Activated CD4-positive, CD25-positive, alpha-beta regulatory T cell treated with anti-CD3 and anti-CD28 coated beads, Interleukin-2, amount 50 U/mL, for 16 hours (primary cell): ENCODE measurements around the gene ADARB2.

Experiments
- DNase-seq: peaks from one replicate; pipeline ENCODE4 v3.0.0-alpha.2; 2020; ENCODE audit warnings: low read depth, low spot score

The ADARB2 gene

DNA sequence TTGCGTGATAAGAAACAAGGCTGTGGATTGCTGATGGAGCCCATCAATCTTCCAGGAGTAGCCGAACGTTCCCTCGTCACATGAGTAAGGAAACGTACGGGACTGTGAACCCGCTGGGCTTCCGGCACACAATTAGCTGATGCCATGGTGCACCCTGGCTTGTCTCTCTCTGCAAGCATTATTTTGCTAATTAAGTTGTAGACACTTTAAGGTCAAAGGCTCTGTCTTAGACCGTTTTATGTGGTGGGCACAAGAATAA, 50.9 kb downstream of the ADARB2 start:
- no peak for DNase-seq

DNA sequence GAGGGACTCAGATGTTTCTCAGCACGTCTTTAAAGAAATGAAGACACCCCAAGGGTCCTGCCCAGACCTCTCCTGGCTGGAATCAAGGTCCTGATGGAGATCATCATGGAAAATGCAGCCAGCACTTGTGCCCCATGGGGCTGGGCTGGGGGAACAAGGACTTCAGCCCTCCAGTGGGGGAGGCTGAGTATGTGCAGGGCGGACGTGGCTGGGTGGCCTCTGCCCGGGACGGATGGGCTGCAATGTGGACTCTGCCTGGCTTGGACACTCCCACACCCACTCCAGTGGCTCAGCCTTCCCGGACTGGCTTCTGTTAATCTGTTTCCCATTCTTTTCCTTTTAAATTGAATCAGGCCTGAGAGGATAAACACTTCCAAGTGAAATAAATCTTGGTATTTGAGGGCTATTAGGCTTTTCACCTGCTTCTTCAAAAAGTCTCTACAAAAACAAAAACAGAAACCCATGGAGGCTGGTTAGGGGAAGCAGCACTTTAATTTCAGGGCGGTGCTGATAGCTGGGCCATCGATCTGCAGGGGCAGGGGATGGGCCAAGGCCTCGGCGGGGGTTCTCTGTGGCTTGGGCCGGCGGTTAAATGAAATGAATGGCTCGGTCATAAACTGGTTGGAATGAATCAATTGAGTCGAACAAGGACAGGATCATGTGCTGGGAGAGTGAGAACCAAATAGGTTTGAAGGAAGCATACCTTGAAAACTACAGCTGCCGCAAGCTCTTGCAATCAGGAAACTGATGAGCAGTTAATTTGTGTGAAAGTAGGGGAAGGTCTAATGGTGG, 51.4 kb downstream of the ADARB2 start:
- no peak for DNase-seq

DNA sequence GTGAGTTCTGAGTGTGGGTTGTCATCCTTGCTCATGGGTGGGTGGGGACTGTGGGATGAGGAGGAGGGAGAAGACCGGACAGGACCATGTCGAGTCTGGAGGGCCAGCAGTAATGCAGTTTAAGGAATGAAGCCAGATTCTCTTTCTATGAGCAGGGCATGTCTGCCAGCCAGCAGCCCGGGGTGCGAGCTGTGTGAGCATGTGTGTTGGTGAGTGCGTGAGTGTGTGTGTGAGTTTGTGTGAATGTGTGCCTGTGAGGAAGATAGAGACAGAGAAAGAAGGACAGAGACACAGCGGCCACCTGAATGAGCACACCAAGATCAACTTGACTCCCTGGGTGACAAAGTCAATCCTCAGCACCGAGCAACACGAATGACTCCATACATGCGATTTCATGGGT, 52.3 kb downstream of the ADARB2 start:
- DNase-seq, result no peak

DNA sequence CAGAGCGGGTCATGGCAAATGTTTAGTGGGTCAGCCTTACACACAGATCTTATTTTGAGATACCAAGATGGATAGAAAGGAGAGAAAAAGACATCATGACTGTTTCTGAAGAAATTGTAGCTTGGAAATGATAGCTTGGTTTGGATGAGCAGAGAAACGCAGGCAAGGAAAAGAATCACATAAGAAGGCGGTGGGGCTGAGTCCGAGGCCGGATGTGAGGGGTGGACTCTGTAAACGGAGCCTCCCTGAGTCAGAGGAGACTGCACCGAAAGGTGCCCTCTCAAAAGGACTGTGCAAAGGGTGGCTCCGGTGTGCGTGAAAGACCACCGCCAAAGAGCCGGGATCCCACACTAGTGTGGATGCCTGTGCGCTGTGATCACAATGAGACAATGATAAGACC, 53.7 kb downstream of the ADARB2 start:
- DNase-seq, result no peak

DNA sequence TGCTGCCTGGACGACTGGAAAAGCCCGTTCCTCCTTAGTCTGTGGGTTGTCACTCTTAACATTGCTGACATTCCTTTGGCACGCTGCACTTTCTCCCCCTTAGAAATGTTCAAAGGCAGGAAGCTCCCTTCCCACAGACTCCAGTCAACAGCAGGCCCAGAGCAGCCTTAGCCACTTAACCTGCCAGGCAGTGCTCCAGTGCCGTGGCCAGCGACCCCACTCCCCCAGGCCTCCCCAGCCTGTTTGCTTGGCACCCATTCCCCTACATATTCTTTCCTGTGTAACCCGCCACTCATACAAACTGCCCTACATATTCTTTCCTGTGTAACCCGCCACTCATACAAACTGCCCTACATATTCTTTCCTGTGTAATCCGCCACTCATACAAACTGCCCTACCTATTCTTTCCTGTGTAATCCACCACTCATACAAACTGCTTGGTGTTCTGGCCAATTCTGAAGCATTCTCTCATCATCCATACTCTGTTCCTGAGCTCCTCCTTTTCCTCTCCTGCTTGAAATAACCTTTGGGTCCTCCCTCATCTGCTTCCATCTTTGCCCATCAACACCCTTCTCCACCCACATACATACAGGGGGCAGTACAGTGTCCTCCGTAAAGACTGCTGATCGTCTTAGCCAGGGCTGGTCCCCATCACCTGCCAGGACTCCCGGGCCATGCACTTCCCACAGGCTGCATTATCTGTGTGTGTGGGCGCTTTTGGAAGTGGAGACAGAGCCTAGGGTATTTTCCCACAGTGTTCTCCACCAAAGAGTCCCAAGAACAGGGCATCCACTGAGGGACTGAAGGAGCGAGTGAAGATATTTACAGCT, 57.3 kb downstream of the ADARB2 start:
- no peak for DNase-seq

DNA sequence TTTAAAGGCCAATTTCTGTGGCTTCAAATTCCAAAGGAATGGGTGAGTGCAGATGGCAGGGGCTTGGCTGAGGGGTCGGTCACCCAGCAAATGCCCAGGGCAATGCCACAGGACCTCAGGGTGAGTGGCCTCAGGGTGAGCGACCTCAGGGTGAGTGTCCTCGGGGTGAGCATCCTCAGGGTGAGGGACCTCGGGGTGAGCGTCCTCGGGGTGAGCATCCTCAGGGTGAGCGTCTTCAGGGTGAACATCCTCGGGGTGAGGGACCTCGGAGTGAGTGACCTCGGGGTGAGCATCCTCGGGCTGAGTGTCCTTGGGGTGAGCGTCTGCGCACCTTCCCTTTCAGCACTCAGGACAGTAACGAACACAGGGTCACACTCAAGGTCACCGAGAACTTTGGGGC, 59.2 kb downstream of the ADARB2 start:
- DNase-seq, result no peak

DNA sequence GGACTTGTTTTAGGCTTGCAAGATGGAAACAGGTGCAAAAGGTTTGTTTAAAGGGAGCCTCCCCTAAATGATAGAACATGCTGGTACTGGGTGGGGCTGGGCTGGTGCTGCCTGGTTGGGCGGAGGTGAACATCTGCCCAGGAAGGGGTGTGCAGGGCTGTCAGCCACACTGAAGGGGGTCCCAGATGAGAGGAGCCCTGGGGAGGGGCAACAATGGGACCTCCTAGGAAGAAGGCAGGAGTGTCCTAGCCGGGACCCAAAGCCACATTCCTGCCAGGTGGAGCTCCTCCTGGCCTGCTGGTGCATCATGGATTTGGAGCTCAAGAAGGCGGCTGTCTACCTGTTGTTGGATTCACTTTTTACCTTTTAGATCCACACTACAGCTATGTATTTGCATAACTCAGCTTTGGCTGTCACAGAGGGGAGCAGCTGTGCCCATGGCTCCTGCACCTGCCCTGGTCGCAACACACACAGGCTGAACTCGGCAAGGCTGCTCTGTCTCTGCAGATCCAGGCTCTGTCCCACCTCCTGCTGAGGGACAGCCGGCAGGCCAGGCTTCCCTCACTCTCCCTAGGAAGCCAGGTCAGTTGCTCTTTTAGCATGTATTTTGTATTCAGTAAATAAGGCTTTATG, 59.9 kb downstream of the ADARB2 start:
- DNase-seq, result no peak

DNA sequence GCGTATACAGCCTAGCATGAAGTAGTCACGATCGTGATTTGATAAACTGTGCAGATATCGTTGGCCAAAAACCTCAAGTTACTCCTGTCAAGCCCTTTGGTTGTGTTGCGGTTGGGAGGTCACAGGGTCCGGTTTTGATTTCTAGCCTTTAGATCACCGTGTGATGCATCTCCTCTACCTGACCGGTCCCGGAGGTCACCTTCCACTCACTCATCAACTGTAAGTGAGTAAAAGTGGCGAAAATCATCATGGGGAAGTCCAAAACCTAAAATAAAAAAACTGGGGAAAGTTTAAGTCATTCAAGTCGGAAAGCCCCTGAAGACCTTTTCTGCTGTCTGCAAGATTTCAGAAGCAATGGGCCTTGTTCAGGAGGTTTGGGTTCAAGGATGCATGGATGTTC, 62.8 kb downstream of the ADARB2 start:
- DNase-seq, result no peak

DNA sequence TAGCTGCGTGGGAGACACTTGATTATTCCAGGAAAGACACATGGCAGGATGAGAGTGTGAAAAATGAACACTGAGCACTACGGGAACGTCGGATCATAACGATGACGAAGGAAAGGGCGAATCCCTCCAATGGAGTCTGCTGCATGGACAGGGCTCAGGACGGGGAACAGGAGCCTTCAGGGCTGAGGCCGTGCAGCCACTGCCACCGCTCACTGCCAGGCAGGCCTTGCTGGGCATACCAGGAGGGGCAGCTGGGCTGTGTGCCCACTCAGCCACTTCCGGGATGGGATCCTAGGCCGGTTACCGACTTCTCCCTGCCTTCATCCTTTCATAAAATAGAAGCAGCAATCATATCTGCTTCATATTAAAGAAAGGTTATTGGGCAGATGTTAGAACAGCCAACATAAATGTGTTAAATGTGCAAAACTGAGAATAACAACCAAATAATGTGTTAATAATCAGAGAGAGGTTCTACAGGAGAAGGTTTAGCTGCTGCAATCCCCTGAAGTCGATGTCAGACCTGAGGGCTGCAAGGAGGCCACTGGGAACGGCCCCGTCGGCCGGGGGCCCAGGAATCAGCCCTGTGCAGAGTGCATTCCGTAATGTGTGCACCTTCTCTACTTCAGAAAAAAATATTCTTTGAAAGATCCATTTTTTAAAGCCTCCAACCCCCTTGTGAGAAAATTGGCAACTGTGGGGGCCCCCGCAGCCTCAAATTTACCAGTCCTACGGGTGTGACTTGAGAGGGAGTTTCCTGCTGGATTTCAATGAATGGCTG, 63.6 kb downstream of the ADARB2 start:
- DNase-seq, result no peak

DNA sequence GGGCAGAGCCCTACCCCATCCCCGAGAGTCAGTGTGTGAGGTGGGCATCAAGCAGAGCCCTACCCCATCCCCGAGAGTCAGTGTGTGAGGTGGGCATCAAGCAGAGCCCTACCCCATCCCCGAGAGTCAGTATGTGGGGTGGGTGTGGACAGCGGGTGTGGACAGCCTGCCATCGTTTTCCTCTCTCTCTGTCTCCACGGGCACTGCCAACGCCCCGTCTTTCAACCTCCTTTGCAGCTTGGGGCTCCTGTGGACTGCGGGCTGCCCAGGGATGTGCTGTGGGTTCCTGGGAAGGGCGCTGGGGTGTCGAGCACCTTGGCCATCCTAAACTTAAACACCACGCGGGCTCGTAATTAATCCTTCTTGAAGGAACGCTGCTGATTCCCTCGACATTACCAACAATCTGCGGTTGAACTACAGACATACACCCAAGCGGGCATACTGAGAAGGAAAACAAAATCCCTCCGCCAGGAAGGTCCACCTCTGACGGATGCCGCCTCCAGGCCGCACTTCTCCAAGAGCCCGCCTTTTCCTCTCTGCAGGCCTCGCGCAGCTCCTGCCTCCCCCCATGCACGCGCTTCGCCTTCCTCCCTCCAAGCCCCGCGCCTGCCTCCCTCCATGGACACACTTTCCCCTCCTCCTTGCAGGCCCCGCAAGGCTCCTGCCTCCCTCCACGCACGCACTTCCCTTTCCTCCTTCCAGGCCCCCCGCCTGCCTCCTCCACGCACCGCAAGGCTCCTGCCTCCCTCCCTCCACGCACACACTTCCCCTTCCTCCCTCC, 65.1 kb downstream of the ADARB2 start:
- no peak for DNase-seq

DNA sequence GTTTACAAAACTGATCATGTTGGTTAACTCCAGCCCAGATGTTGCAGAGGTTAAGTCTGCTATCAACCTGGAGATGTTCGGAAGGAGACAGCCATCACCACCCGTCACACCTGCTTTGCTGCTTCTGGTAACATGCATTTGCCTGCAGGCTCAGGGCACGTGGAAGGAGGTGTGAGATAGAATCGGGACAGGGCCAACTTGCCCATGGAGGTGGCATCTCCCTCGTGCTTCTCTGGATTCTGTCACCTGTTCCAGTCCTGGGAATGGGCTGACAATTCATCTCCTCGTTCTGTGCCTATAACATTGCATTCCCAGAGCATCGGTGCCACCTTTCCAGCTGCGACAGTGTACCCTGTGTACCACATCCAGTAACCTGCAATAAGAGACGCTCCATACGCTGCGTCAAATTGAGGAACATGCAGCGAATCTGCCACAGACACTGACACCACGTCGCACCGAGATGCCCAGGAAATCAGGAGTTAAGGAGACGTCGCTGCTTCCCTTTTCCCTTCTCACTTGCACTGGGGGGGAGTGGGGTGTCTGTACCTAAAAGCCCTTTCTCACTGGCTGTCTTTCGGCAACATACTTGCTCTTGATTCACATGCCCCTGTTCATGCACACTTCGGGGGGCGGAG, 65.8 kb downstream of the ADARB2 start:
- no peak for DNase-seq

DNA sequence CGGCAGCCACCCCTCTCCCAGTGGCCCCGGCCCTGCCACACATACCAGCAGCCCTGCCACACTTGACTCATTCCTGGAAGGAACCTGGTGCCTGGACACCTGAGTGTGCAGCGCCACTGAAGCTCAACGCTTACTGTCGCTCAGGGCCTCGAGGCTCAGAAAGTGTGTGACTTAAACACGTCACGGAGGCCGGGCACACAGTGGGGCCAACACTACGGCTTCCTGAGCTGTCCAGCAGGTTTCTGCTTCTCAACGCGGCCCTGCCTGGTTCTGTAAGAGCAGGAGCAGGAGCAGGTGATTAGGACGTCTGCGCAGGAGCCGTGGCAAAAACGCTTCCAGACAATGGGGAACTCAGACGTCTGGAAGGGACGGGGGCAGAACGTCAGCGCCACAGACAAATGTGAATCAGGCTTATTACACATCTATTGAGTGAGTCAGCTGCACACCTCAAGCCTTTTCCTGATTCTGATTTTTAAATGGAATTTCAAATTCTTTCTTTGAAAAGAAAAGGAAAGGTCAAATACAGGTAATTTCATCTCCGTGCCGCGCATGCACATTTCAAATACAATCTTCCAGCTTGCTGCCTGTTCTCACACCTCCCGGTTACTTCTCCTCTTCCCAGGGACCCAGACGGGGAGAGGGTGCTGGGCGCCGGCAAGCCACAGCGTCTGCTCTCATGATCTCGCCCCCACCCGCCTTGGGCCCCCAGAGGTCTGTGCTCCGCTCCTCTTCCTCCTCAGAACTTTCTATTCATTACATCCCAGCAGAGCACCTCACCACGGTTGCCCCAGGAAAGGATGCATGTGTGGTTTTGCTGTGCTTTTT, 66.6 kb downstream of the ADARB2 start:
- DNase-seq, result no peak

DNA sequence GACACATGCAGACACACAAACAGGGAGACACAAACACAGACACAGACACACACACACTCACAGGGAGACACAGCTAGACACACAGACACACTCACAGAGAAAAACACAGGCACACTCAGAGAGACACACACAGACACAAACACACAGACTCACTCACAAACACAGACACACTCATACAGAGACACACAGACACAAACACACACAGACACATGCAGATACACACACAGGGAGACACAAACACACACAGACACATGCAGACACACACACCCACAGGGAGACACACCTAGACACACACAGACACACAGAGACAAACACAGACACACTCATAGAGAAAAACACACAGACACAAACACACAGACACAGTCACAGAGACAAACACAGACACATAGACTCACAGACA, 67.9 kb downstream of the ADARB2 start:
- no peak for DNase-seq

DNA sequence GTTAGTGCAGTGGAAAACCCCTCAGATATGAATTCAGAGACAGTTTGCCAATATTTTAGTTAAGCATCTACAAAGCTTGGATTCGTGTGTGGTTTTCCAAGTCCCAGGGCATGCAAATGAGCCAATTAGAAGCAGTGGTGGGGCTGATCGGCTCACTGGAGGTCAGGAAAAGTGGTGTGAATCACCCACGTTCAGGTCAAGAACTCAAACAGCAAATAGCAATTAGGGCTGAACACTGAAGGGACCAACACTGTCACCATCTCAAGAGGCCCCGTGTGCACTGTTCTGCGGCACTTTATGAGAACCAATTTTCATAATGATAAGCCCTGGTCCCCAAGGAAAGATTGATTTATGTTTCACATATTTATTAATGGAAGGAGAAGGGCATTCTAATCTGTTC, 68.9 kb downstream of the ADARB2 start:
- no peak for DNase-seq

DNA sequence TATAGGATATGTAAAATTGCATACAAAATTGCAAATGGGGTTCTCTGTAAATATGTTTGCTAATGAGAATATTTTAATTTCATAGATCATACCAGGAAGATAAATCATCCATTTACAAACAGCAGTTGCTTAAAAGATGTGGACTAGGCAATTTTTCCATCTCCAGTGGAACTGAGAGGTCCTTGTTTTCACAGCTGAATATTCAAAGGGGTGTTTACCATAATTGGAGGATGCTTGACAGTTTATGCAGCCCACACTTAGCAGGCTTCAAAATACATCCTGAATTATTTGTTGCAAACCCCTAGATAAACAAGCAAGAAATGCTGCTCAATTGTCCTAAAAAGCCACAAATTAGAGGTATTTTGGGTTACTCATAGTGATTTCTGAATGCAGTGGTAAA, 69.9 kb downstream of the ADARB2 start:
- DNase-seq, result no peak

DNA sequence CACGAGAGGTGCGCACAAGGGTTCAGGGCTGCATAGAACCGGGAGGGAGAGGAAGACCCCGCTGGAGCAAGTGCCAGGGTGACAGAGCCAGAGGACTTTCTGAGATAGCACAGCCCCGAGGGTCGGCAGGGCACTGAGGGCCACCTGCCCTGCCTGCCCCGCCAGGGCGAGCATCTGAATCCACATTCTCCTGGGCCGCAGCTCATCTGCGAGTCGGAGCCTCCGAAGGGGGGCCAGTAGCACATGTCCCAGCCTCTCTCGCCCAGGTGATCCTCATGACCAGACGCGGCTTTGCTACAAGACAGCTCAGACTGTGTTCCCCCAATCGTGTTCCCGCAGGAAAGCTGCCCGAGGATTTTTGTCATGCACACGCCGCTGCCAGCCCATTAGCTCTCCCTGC, 71.2 kb downstream of the ADARB2 start:
- no peak for DNase-seq

DNA sequence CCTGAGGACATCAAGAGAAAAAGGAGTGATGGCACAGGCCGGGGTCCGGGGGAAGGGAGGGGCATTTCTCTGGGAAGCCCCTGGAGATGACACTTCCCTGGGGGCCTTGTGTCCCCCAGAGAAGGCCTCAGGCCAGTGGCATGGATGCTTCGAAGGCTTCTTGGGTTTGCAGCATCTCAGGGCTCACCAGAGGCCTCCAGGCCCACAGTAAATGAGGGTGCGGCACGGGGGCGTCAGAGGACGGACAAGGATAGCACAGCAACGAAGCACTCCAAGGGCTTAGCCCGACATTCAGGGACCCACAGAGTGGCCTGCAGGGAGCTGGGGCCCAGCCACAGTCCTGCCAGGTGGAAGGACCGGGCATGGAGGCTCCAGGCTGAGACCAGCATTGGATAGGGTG, 71.6 kb downstream of the ADARB2 start:
- no peak for DNase-seq

DNA sequence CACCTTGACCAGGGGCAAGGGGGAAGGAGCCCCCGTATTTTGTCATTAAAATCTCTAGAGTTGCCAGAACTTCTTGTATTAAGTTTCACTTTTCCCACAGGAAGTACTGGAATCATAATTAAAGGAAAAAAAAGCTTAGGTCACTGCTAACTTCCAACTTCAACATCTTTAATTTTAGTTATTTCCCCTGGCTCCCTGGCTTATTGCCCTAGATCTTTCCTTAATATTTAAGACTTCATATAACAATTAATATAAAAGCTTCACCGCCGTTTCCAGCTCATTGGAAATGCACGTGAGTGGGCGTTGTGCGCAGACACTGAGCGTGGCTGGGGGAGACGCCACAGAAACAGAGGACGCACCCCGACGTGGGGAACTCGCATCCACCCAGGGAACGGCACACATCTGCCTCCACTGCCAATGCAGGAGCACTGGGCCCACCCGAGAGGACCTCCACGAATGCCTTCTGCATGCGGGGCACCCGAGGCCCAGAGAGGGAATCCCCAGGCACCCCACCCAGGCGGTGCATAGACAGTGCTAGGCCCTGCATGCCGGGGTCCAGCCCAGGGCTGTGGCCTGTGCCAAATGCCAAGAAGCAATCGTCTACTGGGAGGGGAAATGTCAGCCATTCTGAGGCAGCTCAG, 72.2 kb downstream of the ADARB2 start:
- DNase-seq, result no peak

DNA sequence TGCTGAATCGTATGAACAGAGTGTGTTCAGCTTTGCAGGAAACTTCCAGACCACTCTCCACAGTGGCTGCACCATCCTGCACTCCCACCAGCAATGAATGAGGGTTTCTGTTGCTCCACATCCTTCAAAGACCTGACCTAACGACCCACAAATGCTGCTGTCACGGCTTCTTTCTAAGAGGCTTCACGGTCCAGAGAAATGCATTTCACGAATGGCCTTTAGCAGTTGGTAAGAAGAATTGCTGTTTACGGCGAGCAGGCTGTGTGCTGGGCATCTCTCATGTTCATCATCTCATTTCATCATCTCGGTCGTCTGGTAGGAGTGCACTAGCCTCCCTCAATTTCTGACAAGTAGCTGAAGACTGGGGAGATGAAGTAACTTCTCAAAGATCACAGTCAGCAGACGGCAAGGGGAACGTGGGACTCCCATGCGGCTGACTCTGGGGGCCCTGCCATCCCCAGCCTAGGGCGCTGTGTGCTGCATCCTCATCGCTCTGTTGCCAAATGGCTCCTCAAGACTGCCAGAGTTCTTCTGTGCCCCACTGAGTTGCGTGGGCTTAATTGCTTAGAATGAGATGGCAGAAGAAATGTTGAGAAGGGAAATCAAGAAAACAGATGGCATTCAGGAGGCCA, 72.9 kb downstream of the ADARB2 start:
- no peak for DNase-seq
